CD8-positive, alpha-beta memory T cell (primary cell): ENCODE data around the gene LCA5L. TPM values are rescaled to one million over a fixed set of nuclear protein-coding genes. Genes with fewer than 3 reads are reported as not detected.
"Not testable (repeated sequence)": the region's sequence is repeated elsewhere in the genome, so short reads cannot be mapped to it uniquely, and the experiment has no call there.

Experiments used
- CTCF ChIA-PET: fragments of 350-600 bp; sonication (Branson Sonifier 250); formaldehyde crosslinking; loops from one replicate; lab custom pipeline; 2021; ENCODE audit warnings: antibody characterized with exemption; lab: Charles Lee
- POLR2A ChIA-PET: fragments of 350-600 bp; sonication (Branson Sonifier 250); formaldehyde crosslinking; loops from one replicate; lab custom pipeline; 2021; ENCODE audit warnings: antibody characterized with exemption; lab: Charles Lee
- DNase-seq, 5 donors: peaks; one replicate each; pipeline versions ENCODE4 v3.0.0 to v3.0.0-alpha.2; 2020 to 2022; ENCODE audit warnings: mixed read lengths in 1 of 5
- H3K27ac ChIP-seq: one replicate; pipeline ENCODE4 v1.7.0; 2013; ENCODE audit warnings: low read depth, mild to moderate bottlenecking, low read length, moderate library complexity
- H3K27me3 ChIP-seq: 2 replicates; pipeline ENCODE4 v1.7.0; 2013; ENCODE audit warnings: low read length, mild to moderate bottlenecking; ENCODE audit not compliant: insufficient read depth, poor library complexity, severe bottlenecking
- H3K36me3 ChIP-seq: 2 replicates; pipeline ENCODE4 v1.7.0; 2013; ENCODE audit warnings: mild to moderate bottlenecking, low read length, moderate library complexity; ENCODE audit not compliant: insufficient read depth
- H3K4me1 ChIP-seq: 2 replicates; pipeline ENCODE4 v1.7.0; 2013; ENCODE audit warnings: mild to moderate bottlenecking, low read length, moderate library complexity; ENCODE audit not compliant: insufficient read depth
- H3K4me3 ChIP-seq: 2 replicates; pipeline ENCODE4 v1.7.0; 2013; ENCODE audit warnings: mild to moderate bottlenecking, low read length
- H3K9me3 ChIP-seq: 2 replicates; pipeline ENCODE4 v1.7.0; 2013; ENCODE audit warnings: mild to moderate bottlenecking, low read length
- H3K27ac Mint-ChIP-seq, 8 donors: one replicate each; pipeline ENCODE4 v1.8.0; 2020 to 2021; ENCODE audit warnings: mixed read lengths in 8 of 8, mild to moderate bottlenecking in 6 of 8, inconsistent platforms in 3 of 8, moderate library complexity in 3 of 8
- H3K27me3 Mint-ChIP-seq, 2 donors: one replicate each; pipeline ENCODE4 v1.8.0; 2020 to 2021; ENCODE audit warnings: mixed read lengths in 2 of 2, mild to moderate bottlenecking in 1 of 2, moderate library complexity in 1 of 2
- H3K36me3 Mint-ChIP-seq, 3 donors: one replicate each; pipeline ENCODE4 v1.8.0; 2020 to 2021; ENCODE audit warnings: mixed read lengths in 3 of 3, inconsistent platforms in 1 of 3, mild to moderate bottlenecking in 1 of 3
- H3K4me1 Mint-ChIP-seq, 3 donors: one replicate each; pipeline ENCODE4 v1.8.0; 2020 to 2021; ENCODE audit warnings: mixed read lengths in 3 of 3, inconsistent platforms in 1 of 3, mild to moderate bottlenecking in 1 of 3
- H3K4me3 Mint-ChIP-seq, 7 donors: one replicate each; pipeline ENCODE4 v1.8.0; 2020 to 2021; ENCODE audit warnings: mixed read lengths in 7 of 7, mild to moderate bottlenecking in 6 of 7, moderate library complexity in 4 of 7, inconsistent platforms in 2 of 7
- H3K9me3 Mint-ChIP-seq, 5 donors: one replicate each; pipeline ENCODE4 v1.8.0; 2020 to 2022; ENCODE audit warnings: mixed read lengths in 5 of 5, mild to moderate bottlenecking in 3 of 5, moderate library complexity in 2 of 5, inconsistent platforms in 1 of 5
- polyA plus RNA-seq: library from polyadenylated mRNA; unstranded; fragments of 300-500 nt; fragmentation: Illumina TruSeq; gene quantifications from one replicate; pipeline ENCODE4 v1.2.3, GENCODE V29; 2021
- total RNA-seq, 2 experiments: library from RNA; stranded (reverse); gene quantifications; one replicate each; pipeline ENCODE4 v1.2.3, GENCODE V29; 2021

Gene LCA5L
- total and polyA plus RNA-seq, 3 experiments from 2014 or later, result 0.13 to 0.33 (median 0.25) TPM

DNA sequence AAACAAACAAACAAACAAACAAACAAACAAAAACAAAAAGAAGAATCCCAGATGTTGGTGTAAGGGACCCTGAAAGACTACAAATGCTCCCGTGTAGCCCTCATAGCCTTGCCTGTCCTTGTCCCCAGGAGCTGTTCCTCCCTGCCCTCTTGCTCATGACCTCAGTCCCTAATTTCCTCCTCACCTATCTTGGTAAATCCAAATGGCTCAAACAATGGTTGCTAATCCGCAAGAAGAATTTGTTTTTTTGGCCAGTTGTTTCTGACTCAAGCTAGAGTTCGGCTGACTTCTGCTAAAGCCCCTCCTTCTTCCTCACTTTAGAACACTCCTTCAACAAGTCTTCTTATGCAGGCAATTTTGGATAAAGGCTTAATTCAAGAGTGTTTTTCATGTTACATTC, 15.6 kb downstream of the LCA5L start:
- no peaks in the 10 kb centered on the region for H3K36me3 ChIP-seq
- Mint-ChIP-seq H3K4me3 (no peak overlapping the region), H3K4me1 (no peaks in the 10 kb centered on the region), H3K27me3 (peaks cover 8 to 12% of the 10 kb centered on the region in 2 donors), H3K9me3 (no peaks in the 10 kb centered on the region), H3K27ac (no peak overlapping the region), H3K36me3 (no peaks in the 10 kb centered on the region)
- H3K9me3 ChIP-seq, result no peaks in the 10 kb centered on the region
- POLR2A ChIA-PET, result no interaction called here
- DNase-seq, result no peak
- H3K4me3 ChIP-seq, result no peak overlapping the region
- no peaks in the 10 kb centered on the region for H3K4me1 ChIP-seq
- CTCF ChIA-PET, result interaction anchor here (2.4 kb wide), 1 partner anchor 12 kb away, joined by 8 read pairs; no protein-coding TSS in a partner anchor
- H3K27me3 ChIP-seq, result no peaks in the 10 kb centered on the region
- H3K27ac ChIP-seq, result no peak overlapping the region

- Histone ChIP-seq H3K4me1 (no peaks in the 10 kb centered on the region), H3K36me3 (no peaks in the 10 kb centered on the region), H3K27me3 (no peaks in the 10 kb centered on the region), H3K9me3 (no peaks in the 10 kb centered on the region), H3K27ac (no peak overlapping the region), H3K4me3 (no peak overlapping the region)
- Mint-ChIP-seq H3K4me1 (no peaks in the 10 kb centered on the region), H3K9me3 (no peaks in the 10 kb centered on the region), H3K36me3 (no peaks in the 10 kb centered on the region), H3K27ac (no peak overlapping the region), H3K4me3 (no peak overlapping the region), H3K27me3 (peaks cover 8 to 12% of the 10 kb centered on the region in 2 donors)
- ChIA-PET POLR2A (no interaction called here), CTCF (no interaction called here)
- no peak for DNase-seq
Measured at GRCh38 chr21:39429445-39429844, 16.1 kb downstream of the LCA5L start.

GRCh38 chr21:39422527-39423241, 22.9 kb downstream of the LCA5L start:
- ChIA-PET CTCF (no interaction called here), POLR2A (no interaction called here)
- peaks cover 0 to 7% of the 10 kb centered on the region in 2 donors for H3K27me3 Mint-ChIP-seq
- H3K9me3 Mint-ChIP-seq, result no peaks in the 10 kb centered on the region
- no peaks in the 10 kb centered on the region for H3K4me1 ChIP-seq
- peaks cover 0 to 3% (median 0%) of the 10 kb centered on the region in 3 donors for H3K36me3 Mint-ChIP-seq
- no peaks in the 10 kb centered on the region for H3K36me3 ChIP-seq
- DNase-seq, result no peak
- no peak overlapping the region for H3K4me3 Mint-ChIP-seq
- no peaks in the 10 kb centered on the region for H3K27me3 ChIP-seq
- H3K27ac Mint-ChIP-seq, result peak overlapping the region in 1 of 8 donors; percentile 25
- no peaks in the 10 kb centered on the region for H3K9me3 ChIP-seq
- H3K4me1 Mint-ChIP-seq, result no peaks in the 10 kb centered on the region
- no peak overlapping the region for H3K4me3 ChIP-seq
- H3K27ac ChIP-seq, result peak overlapping the region; percentile 54

GRCh38 chr21:39419204-39419603, 26.4 kb downstream of the LCA5L start:
- POLR2A ChIA-PET, H3K4me1 ChIP-seq, H3K9me3 Mint-ChIP-seq, H3K36me3 Mint-ChIP-seq, CTCF ChIA-PET, H3K36me3 ChIP-seq, H3K27ac Mint-ChIP-seq, H3K9me3 ChIP-seq, H3K4me3 Mint-ChIP-seq, H3K4me1 Mint-ChIP-seq, DNase-seq, H3K27ac ChIP-seq, H3K27me3 ChIP-seq, H3K27me3 Mint-ChIP-seq, H3K4me3 ChIP-seq: not testable (repeated sequence)

DNA sequence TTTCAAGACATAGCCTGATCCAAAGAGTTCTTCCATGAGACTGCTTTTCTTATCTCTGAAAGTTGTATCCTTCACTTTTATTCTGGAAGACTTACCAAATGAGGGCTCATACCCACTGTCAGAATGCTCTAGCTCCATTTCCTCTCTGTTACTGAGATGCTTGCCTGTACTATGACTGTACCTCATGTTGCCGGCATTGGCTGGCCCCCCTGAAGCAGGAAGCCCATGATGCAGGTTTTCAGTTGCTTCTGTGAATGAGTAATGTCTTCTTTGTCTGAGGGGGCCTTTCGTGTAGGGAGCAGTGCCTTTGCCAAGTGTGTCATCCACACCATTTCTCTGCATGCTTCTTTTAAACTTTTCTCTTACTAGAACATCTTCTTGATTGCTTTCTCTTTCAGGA, 39.5 kb downstream of the LCA5L start:
- Mint-ChIP-seq H3K36me3 (peaks cover 11 to 28% (median 25%) of the 10 kb centered on the region in 3 donors), H3K27me3 (no peaks in the 10 kb centered on the region)
- POLR2A ChIA-PET, result no interaction called here

GRCh38 chr21:39400173-39400572, 45.4 kb downstream of the LCA5L start:
- Mint-ChIP-seq H3K4me3 (no peak overlapping the region), H3K27me3 (peaks cover 0 to 1% of the 10 kb centered on the region in 2 donors), H3K4me1 (no peaks in the 10 kb centered on the region), H3K9me3 (no peaks in the 10 kb centered on the region), H3K36me3 (peaks cover 6 to 28% (median 7%) of the 10 kb centered on the region in 3 donors), H3K27ac (peak overlapping the region in 1 of 8 donors; percentile 33)
- Histone ChIP-seq H3K4me1 (no peaks in the 10 kb centered on the region), H3K4me3 (no peak overlapping the region), H3K27me3 (no peaks in the 10 kb centered on the region), H3K27ac (no peak overlapping the region), H3K9me3 (no peaks in the 10 kb centered on the region), H3K36me3 (no peaks in the 10 kb centered on the region)
- POLR2A ChIA-PET, result no interaction called here
- DNase-seq, result no peak
- CTCF ChIA-PET, result no interaction called here

More for the DNA sequence above, 39.5 kb downstream of the LCA5L start:
- no peaks in the 10 kb centered on the region for H3K4me1 ChIP-seq
- peak overlapping the region in 1 of 8 donors; percentile 79 for H3K27ac Mint-ChIP-seq
- no peak for DNase-seq
- peaks cover 0 to 6% (median 2%) of the 10 kb centered on the region in 5 donors for H3K9me3 Mint-ChIP-seq
- H3K27me3 ChIP-seq, result no peaks in the 10 kb centered on the region
- no peaks in the 10 kb centered on the region for H3K4me1 Mint-ChIP-seq
- H3K27ac ChIP-seq, result no peak overlapping the region
- H3K4me3 ChIP-seq, result no peak overlapping the region
- no peak overlapping the region for H3K4me3 Mint-ChIP-seq
- H3K9me3 ChIP-seq, result no peaks in the 10 kb centered on the region
- H3K36me3 ChIP-seq, result no peaks in the 10 kb centered on the region
- CTCF ChIA-PET, result no interaction called here

DNA sequence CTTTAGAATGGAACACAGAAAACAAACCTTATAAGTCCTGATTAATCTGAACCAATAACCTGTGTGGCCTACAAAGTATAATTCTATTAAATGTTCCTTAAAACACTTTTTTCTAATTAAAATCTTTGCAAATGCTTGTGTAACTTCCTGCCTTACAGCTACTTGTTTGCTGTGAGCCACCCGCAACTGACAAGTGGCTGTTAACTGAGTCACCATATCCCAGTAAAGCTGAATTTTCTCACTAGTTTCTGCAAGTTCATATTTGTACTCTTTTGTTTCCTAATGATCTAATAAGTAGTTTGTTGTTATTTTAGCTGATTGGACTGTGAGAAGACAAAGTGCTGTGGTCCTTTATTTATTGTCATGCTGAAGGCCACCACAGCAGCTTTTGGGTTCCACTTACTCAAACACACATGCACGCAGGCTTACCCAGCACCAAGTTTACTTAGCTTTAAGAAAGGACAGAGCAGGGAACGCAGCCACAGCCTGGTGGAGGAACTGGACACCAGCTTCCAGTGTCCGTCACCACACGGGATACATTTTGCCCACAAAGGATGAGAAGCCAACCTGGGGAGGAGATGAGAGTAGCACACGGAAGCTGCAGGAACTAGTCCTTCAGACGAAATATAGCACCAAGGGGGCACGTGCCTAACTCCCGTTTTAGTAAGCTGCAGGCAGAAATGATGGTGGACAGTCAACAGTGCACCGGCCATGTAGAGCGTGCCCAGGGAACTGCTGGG, 47.8 kb downstream of the LCA5L start:
- CTCF ChIA-PET, result no interaction called here

DNA sequence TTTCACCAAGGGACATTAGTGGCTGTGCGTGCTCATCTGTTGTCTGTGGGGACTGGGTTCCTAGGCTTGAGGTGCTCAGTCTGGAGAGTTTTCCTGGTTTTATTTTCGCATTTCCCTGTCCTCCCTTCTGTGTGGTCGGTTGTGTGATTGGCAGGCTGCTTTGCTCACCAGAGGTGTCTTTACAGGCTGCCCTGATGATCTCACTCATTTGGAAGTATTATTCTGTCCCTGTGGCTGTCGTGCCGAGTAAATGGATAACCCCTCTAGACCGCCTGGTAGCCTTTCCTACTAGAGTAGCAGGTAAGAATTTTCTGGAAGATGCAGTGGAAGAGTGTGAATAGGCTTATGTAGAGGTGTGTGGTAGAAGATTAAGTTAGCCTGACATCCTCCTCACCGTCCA, 52.6 kb downstream of the LCA5L start:
- H3K4me3 Mint-ChIP-seq, result no peak overlapping the region
- H3K36me3 ChIP-seq, result peaks cover 22% of the 10 kb centered on the region
- H3K36me3 Mint-ChIP-seq, result peaks cover 5 to 60% (median 17%) of the 10 kb centered on the region in 3 donors
- DNase-seq, result no peak
- peaks cover 13 to 17% (median 15%) of the 10 kb centered on the region in 3 donors for H3K4me1 Mint-ChIP-seq
- H3K27me3 ChIP-seq, result no peaks in the 10 kb centered on the region
- ChIA-PET POLR2A (no interaction called here), CTCF (interaction anchor here (1.2 kb wide), 1 partner anchor 45 kb away, joined by 3 read pairs; the partner anchor contains the start of gene HMGN1)
- H3K9me3 Mint-ChIP-seq, result no peaks in the 10 kb centered on the region
- peaks cover 4% of the 10 kb centered on the region for H3K4me1 ChIP-seq
- no peaks in the 10 kb centered on the region for H3K9me3 ChIP-seq
- H3K27me3 Mint-ChIP-seq, result peaks cover 0 to 3% of the 10 kb centered on the region in 2 donors
- H3K27ac Mint-ChIP-seq, result no peak overlapping the region
- no peak overlapping the region for H3K27ac ChIP-seq
- H3K4me3 ChIP-seq, result no peak overlapping the region

More for the DNA sequence above, 47.8 kb downstream of the LCA5L start:
- H3K9me3 ChIP-seq, result no peaks in the 10 kb centered on the region
- POLR2A ChIA-PET, result no interaction called here
- no peak for DNase-seq
- no peaks in the 10 kb centered on the region for H3K27me3 ChIP-seq
- no peak overlapping the region for H3K4me3 ChIP-seq
- Mint-ChIP-seq H3K4me1 (no peaks in the 10 kb centered on the region), H3K36me3 (peaks cover 5 to 42% (median 14%) of the 10 kb centered on the region in 3 donors), H3K27me3 (peaks cover 0 to 1% of the 10 kb centered on the region in 2 donors), H3K4me3 (no peak overlapping the region), H3K27ac (no peak overlapping the region), H3K9me3 (no peaks in the 10 kb centered on the region)
- no peak overlapping the region for H3K27ac ChIP-seq
- H3K4me1 ChIP-seq, result no peaks in the 10 kb centered on the region
- H3K36me3 ChIP-seq, result peaks cover 11% of the 10 kb centered on the region
